ENCODE measurements around the gene EHF. TPM values are rescaled to one million over a fixed set of nuclear protein-coding genes. Genes with fewer than 3 reads are reported as not detected.

The EHF gene
- total and polyA plus RNA-seq, 3 experiments from 2014 or later, result 0.20 to 0.58 TPM; not detected in 1

GRCh38 chr11:34613015-34613414 lies 7.9 kb upstream of the EHF start:
- DNase-seq, result no peak
- Histone ChIP-seq H3K4me3 (ENCODE audit: low read length) (no peak overlapping the region), H3K36me3 (ENCODE audit: insufficient read depth, low read length) (no peaks in the 10 kb centered on the region), H3K27me3 (ENCODE audit: insufficient read depth, low read length, poor library complexity, severe bottlenecking) (no peaks in the 10 kb centered on the region), H3K4me1 (ENCODE audit: insufficient read depth, low read length) (no peaks in the 10 kb centered on the region), H3K9me3 (ENCODE audit: low read length) (no peaks in the 10 kb centered on the region), H3K27ac (ENCODE audit: low read depth, low read length) (no peak overlapping the region)
- CTCF ChIA-PET, result no interaction called here
- no peaks in the 10 kb centered on the region for H3K9me3 Mint-ChIP-seq
- POLR2A ChIA-PET, result no interaction called here
- H3K4me3 Mint-ChIP-seq, result no peak overlapping the region
- H3K27me3 Mint-ChIP-seq, result peaks cover 1 to 5% of the 10 kb centered on the region in 2 donors
- no peak overlapping the region for H3K27ac Mint-ChIP-seq
- H3K36me3 Mint-ChIP-seq, result no peaks in the 10 kb centered on the region
- H3K4me1 Mint-ChIP-seq, result peaks cover 0 to 8% (median 6%) of the 10 kb centered on the region in 3 donors

GRCh38 chr11:34613552-34614056 lies 7.3 kb upstream of the EHF start:
- H3K9me3 Mint-ChIP-seq, result no peaks in the 10 kb centered on the region
- Histone ChIP-seq H3K27ac (ENCODE audit: low read depth, low read length) (no peak overlapping the region), H3K9me3 (ENCODE audit: low read length) (no peaks in the 10 kb centered on the region), H3K4me3 (ENCODE audit: low read length) (no peak overlapping the region), H3K4me1 (ENCODE audit: insufficient read depth, low read length) (no peaks in the 10 kb centered on the region), H3K27me3 (ENCODE audit: insufficient read depth, low read length, poor library complexity, severe bottlenecking) (no peaks in the 10 kb centered on the region), H3K36me3 (ENCODE audit: insufficient read depth, low read length) (no peaks in the 10 kb centered on the region)
- no peak overlapping the region for H3K27ac Mint-ChIP-seq
- ChIA-PET POLR2A (no interaction called here), CTCF (interaction anchor here (1.0 kb wide), 1 partner anchor 27 kb away, joined by 3 read pairs; no protein-coding TSS in a partner anchor)
- no peak for DNase-seq
- H3K36me3 Mint-ChIP-seq, result no peaks in the 10 kb centered on the region
- H3K4me3 Mint-ChIP-seq, result no peak overlapping the region
- H3K27me3 Mint-ChIP-seq, result peaks cover 1 to 5% of the 10 kb centered on the region in 2 donors
- H3K4me1 Mint-ChIP-seq, result peaks cover 0 to 8% (median 6%) of the 10 kb centered on the region in 3 donors

GRCh38 chr11:34614344-34615104 lies 6.4 kb upstream of the EHF start:
- Histone ChIP-seq H3K27me3 (ENCODE audit: insufficient read depth, low read length, poor library complexity, severe bottlenecking) (no peaks in the 10 kb centered on the region), H3K4me1 (ENCODE audit: insufficient read depth, low read length) (no peaks in the 10 kb centered on the region), H3K4me3 (ENCODE audit: low read length) (no peak overlapping the region), H3K9me3 (ENCODE audit: low read length) (no peaks in the 10 kb centered on the region), H3K36me3 (ENCODE audit: insufficient read depth, low read length) (no peaks in the 10 kb centered on the region), H3K27ac (ENCODE audit: low read depth, low read length) (no peak overlapping the region)
- no peak for DNase-seq
- no peak overlapping the region for H3K27ac Mint-ChIP-seq
- CTCF ChIA-PET, result interaction anchor here (1.0 kb wide), 1 partner anchor 28 kb away, joined by 3 read pairs; no protein-coding TSS in a partner anchor
- H3K9me3 Mint-ChIP-seq, result no peaks in the 10 kb centered on the region
- peaks cover 0 to 8% (median 6%) of the 10 kb centered on the region in 3 donors for H3K4me1 Mint-ChIP-seq
- H3K27me3 Mint-ChIP-seq, result peaks cover 1 to 5% of the 10 kb centered on the region in 2 donors
- H3K36me3 Mint-ChIP-seq, result no peaks in the 10 kb centered on the region
- H3K4me3 Mint-ChIP-seq, result no peak overlapping the region
- POLR2A ChIA-PET, result no interaction called here

- Histone ChIP-seq H3K27me3 (ENCODE audit: insufficient read depth, low read length, poor library complexity, severe bottlenecking) (no peaks in the 10 kb centered on the region), H3K36me3 (ENCODE audit: insufficient read depth, low read length) (no peaks in the 10 kb centered on the region), H3K27ac (ENCODE audit: low read depth, low read length) (no peak overlapping the region), H3K9me3 (ENCODE audit: low read length) (no peaks in the 10 kb centered on the region), H3K4me1 (ENCODE audit: insufficient read depth, low read length) (no peaks in the 10 kb centered on the region), H3K4me3 (ENCODE audit: low read length) (no peak overlapping the region)
- DNase-seq, result no peak
- ChIA-PET CTCF (no interaction called here), POLR2A (no interaction called here)
- Mint-ChIP-seq H3K27me3 (peaks cover 1 to 5% of the 10 kb centered on the region in 2 donors), H3K9me3 (no peaks in the 10 kb centered on the region), H3K27ac (no peak overlapping the region), H3K36me3 (no peaks in the 10 kb centered on the region), H3K4me3 (no peak overlapping the region), H3K4me1 (peaks cover 0 to 8% (median 6%) of the 10 kb centered on the region in 3 donors)
Measured at GRCh38 chr11:34616086-34616485, 4.8 kb upstream of the EHF start.

GRCh38 chr11:34616830-34617504 lies 3.9 kb upstream of the EHF start:
- Mint-ChIP-seq H3K27ac (no peak overlapping the region), H3K27me3 (peaks cover 1 to 11% of the 10 kb centered on the region in 2 donors), H3K36me3 (no peaks in the 10 kb centered on the region), H3K9me3 (no peaks in the 10 kb centered on the region), H3K4me1 (peaks cover 0 to 8% (median 6%) of the 10 kb centered on the region in 3 donors), H3K4me3 (no peak overlapping the region)
- Histone ChIP-seq H3K27ac (ENCODE audit: low read depth, low read length) (no peak overlapping the region), H3K4me3 (ENCODE audit: low read length) (no peak overlapping the region), H3K27me3 (ENCODE audit: insufficient read depth, low read length, poor library complexity, severe bottlenecking) (no peaks in the 10 kb centered on the region), H3K9me3 (ENCODE audit: low read length) (no peaks in the 10 kb centered on the region), H3K4me1 (ENCODE audit: insufficient read depth, low read length) (no peaks in the 10 kb centered on the region), H3K36me3 (ENCODE audit: insufficient read depth, low read length) (no peaks in the 10 kb centered on the region)
- no peak for DNase-seq
- ChIA-PET POLR2A (no interaction called here), CTCF (no interaction called here)

- CTCF ChIA-PET, result no interaction called here
- H3K9me3 ChIP-seq (ENCODE audit: low read length), result no peaks in the 10 kb centered on the region
- Mint-ChIP-seq H3K4me3 (no peak overlapping the region), H3K4me1 (peaks cover 0 to 8% (median 7%) of the 10 kb centered on the region in 3 donors), H3K9me3 (peaks cover 0 to 4% (median 0%) of the 10 kb centered on the region in 5 donors), H3K27ac (no peak overlapping the region), H3K27me3 (peaks cover 9 to 24% of the 10 kb centered on the region in 2 donors), H3K36me3 (peaks cover 0 to 4% (median 0%) of the 10 kb centered on the region in 3 donors)
- no peak overlapping the region for H3K27ac ChIP-seq (ENCODE audit: low read depth, low read length)
- no peaks in the 10 kb centered on the region for H3K36me3 ChIP-seq (ENCODE audit: insufficient read depth, low read length)
- POLR2A ChIA-PET, result no interaction called here
- H3K4me1 ChIP-seq (ENCODE audit: insufficient read depth, low read length), result no peaks in the 10 kb centered on the region
- no peaks in the 10 kb centered on the region for H3K27me3 ChIP-seq (ENCODE audit: insufficient read depth, low read length, poor library complexity, severe bottlenecking)
- DNase-seq, result no peak
- no peak overlapping the region for H3K4me3 ChIP-seq (ENCODE audit: low read length)
Measured at GRCh38 chr11:34618406-34618805, 2.5 kb upstream of the EHF start.

GRCh38 chr11:34619062-34619516 lies 1.8 kb upstream of the EHF start:
- ChIA-PET POLR2A (no interaction called here), CTCF (no interaction called here)
- H3K4me3 Mint-ChIP-seq, result no peak overlapping the region
- H3K36me3 ChIP-seq (ENCODE audit: insufficient read depth, low read length), result no peaks in the 10 kb centered on the region
- H3K4me3 ChIP-seq (ENCODE audit: low read length), result no peak overlapping the region
- H3K4me1 Mint-ChIP-seq, result peaks cover 5 to 15% (median 14%) of the 10 kb centered on the region in 3 donors
- no peaks in the 10 kb centered on the region for H3K4me1 ChIP-seq (ENCODE audit: insufficient read depth, low read length)
- H3K9me3 ChIP-seq (ENCODE audit: low read length), result no peaks in the 10 kb centered on the region
- H3K27ac ChIP-seq (ENCODE audit: low read depth, low read length), result no peak overlapping the region
- H3K9me3 Mint-ChIP-seq, result peaks cover 0 to 4% (median 0%) of the 10 kb centered on the region in 5 donors
- no peak overlapping the region for H3K27ac Mint-ChIP-seq
- DNase-seq, result no peak
- no peaks in the 10 kb centered on the region for H3K27me3 ChIP-seq (ENCODE audit: insufficient read depth, low read length, poor library complexity, severe bottlenecking)
- H3K27me3 Mint-ChIP-seq, result peaks cover 16 to 24% of the 10 kb centered on the region in 2 donors
- peaks cover 0 to 4% (median 0%) of the 10 kb centered on the region in 3 donors for H3K36me3 Mint-ChIP-seq

GRCh38 chr11:34620202-34620601 lies 691 bp upstream of the EHF start:
- Mint-ChIP-seq H3K4me3 (no peak overlapping the region), H3K4me1 (peaks cover 6 to 17% (median 9%) of the 10 kb centered on the region in 3 donors), H3K9me3 (peaks cover 0 to 4% (median 0%) of the 10 kb centered on the region in 5 donors), H3K36me3 (peaks cover 0 to 4% (median 0%) of the 10 kb centered on the region in 3 donors), H3K27ac (no peak overlapping the region), H3K27me3 (peaks cover 22 to 24% of the 10 kb centered on the region in 2 donors)
- ChIA-PET POLR2A (no interaction called here), CTCF (no interaction called here)
- no peak overlapping the region for H3K4me3 ChIP-seq (ENCODE audit: low read length)
- no peak overlapping the region for H3K27ac ChIP-seq (ENCODE audit: low read depth, low read length)
- H3K36me3 ChIP-seq (ENCODE audit: insufficient read depth, low read length), result no peaks in the 10 kb centered on the region
- no peaks in the 10 kb centered on the region for H3K9me3 ChIP-seq (ENCODE audit: low read length)
- DNase-seq, result no peak
- peaks cover 3% of the 10 kb centered on the region for H3K4me1 ChIP-seq (ENCODE audit: insufficient read depth, low read length)
- no peaks in the 10 kb centered on the region for H3K27me3 ChIP-seq (ENCODE audit: insufficient read depth, low read length, poor library complexity, severe bottlenecking)

All from CD8-positive, alpha-beta memory T cell (primary cell).